CD14-positive monocyte (primary cell): ENCODE data around the gene MBD5. TPM values are rescaled to one million over a fixed set of nuclear protein-coding genes. Genes with fewer than 3 reads are reported as not detected.

Experiments used
- DNase-seq, 3 donors: peaks; one replicate each; pipeline ENCODE4 v3.0.0-alpha.2; 2011 to 2022
- H2AFZ ChIP-seq: 2 replicates; pipeline ENCODE4 v1.6.0; 2012; ENCODE audit warnings: mild to moderate bottlenecking, low read depth, low read length, inconsistent platforms; ENCODE audit not compliant: insufficient read depth, poor library complexity, severe bottlenecking
- H3K27ac ChIP-seq, 2 donors: 1 replicate in 1 of 2; 2 replicates in 1 of 2; pipeline ENCODE4 v1.5.1; 2012 to 2013; ENCODE audit warnings: low read length in 2 of 2, control low read depth in 1 of 2, inconsistent platforms in 1 of 2, low read depth in 1 of 2, mild to moderate bottlenecking in 1 of 2
- H3K27me3 ChIP-seq, 2 donors: one replicate each; pipeline versions ENCODE4 v1.6.0 to v1.6.1; 2011 to 2013; ENCODE audit warnings: low read length in 2 of 2; ENCODE audit not compliant: control insufficient read depth in 2 of 2, insufficient read depth in 2 of 2
- H3K36me3 ChIP-seq, 2 donors: replicated peaks in 1 of 2; 1 replicate in 1 of 2; 2 replicates in 1 of 2; pipeline versions ENCODE4 v1.5.1 to v1.6.1; 2012 to 2013; ENCODE audit warnings: low read length in 2 of 2, control low read depth in 1 of 2, inconsistent platforms in 1 of 2, mild to moderate bottlenecking in 1 of 2; ENCODE audit not compliant: insufficient read depth in 2 of 2, control insufficient read depth in 1 of 2
- H3K4me1 ChIP-seq, 2 donors: 1 replicate in 1 of 2; 2 replicates in 1 of 2; pipeline versions ENCODE4 v1.5.1 to v1.6.1; 2012 to 2013; ENCODE audit warnings: low read length in 2 of 2, control low read depth in 1 of 2, inconsistent platforms in 1 of 2, mild to moderate bottlenecking in 1 of 2, moderate library complexity in 1 of 2; ENCODE audit not compliant: insufficient read depth in 2 of 2, control insufficient read depth in 1 of 2
- H3K4me2 ChIP-seq: replicated peaks from 2 replicates; pipeline ENCODE3; 2012; ENCODE audit warnings: low read length, moderate library complexity, mild to moderate bottlenecking; ENCODE audit not compliant: poor library complexity, severe bottlenecking; ENCODE audit errors: extremely low read depth
- H3K4me3 ChIP-seq, 3 experiments: fragments of 200-600 bp in 1 of 3; sonication (generic) in 1 of 3; replicated peaks in 1 of 3; 1 replicate in 2 of 3; 2 replicates in 1 of 3; pipeline ENCODE4 v1.5.1; 2011 to 2013; ENCODE audit warnings: low read length in 3 of 3, mild to moderate bottlenecking in 3 of 3, control low read depth in 2 of 3, low read depth in 2 of 3, inconsistent platforms in 1 of 3, moderate library complexity in 1 of 3
- H3K79me2 ChIP-seq: 2 replicates; pipeline ENCODE4 v1.6.0; 2012; ENCODE audit warnings: mild to moderate bottlenecking, control low read depth, inconsistent platforms, low read length, moderate library complexity; ENCODE audit not compliant: insufficient read depth
- H3K9ac ChIP-seq: 2 replicates; pipeline ENCODE4 v1.6.0; 2017; ENCODE audit warnings: low read length, mild to moderate bottlenecking; ENCODE audit not compliant: insufficient read depth, poor library complexity, severe bottlenecking
- H3K9me3 ChIP-seq, 2 donors: replicated peaks in 1 of 2; 1 replicate in 1 of 2; 2 replicates in 1 of 2; pipeline versions ENCODE4 v1.5.1 to v1.6.1; 2012 to 2013; ENCODE audit warnings: low read length in 2 of 2, control low read depth in 1 of 2; ENCODE audit not compliant: control insufficient read depth in 1 of 2, insufficient read depth in 1 of 2
- H4K20me1 ChIP-seq: 2 replicates; pipeline ENCODE4 v1.6.0; 2012; ENCODE audit warnings: mild to moderate bottlenecking, low read length, control low read depth, moderate library complexity; ENCODE audit not compliant: insufficient read depth
- H3K27ac Mint-ChIP-seq, 7 donors: one replicate each; pipeline ENCODE4 v1.8.0; 2020; ENCODE audit warnings: mild to moderate bottlenecking in 7 of 7, mixed read lengths in 7 of 7, moderate library complexity in 6 of 7, inconsistent platforms in 2 of 7
- H3K27me3 Mint-ChIP-seq, 3 donors: one replicate each; pipeline ENCODE4 v1.8.0; 2021 to 2022; ENCODE audit warnings: low read depth in 3 of 3, mild to moderate bottlenecking in 3 of 3, mixed read lengths in 3 of 3, moderate library complexity in 3 of 3, inconsistent platforms in 1 of 3
- H3K36me3 Mint-ChIP-seq, 2 donors: one replicate each; pipeline ENCODE4 v1.8.0; 2020; ENCODE audit warnings: mixed read lengths in 2 of 2, inconsistent platforms in 1 of 2, mild to moderate bottlenecking in 1 of 2
- H3K4me1 Mint-ChIP-seq: one replicate; pipeline ENCODE4 v1.8.0; 2020; ENCODE audit warnings: mild to moderate bottlenecking, mixed read lengths
- H3K4me3 Mint-ChIP-seq, 2 donors: one replicate each; pipeline ENCODE4 v1.8.0; 2020; ENCODE audit warnings: mild to moderate bottlenecking in 2 of 2, mixed read lengths in 2 of 2, moderate library complexity in 1 of 2
- H3K9me3 Mint-ChIP-seq, 7 donors: one replicate each; pipeline ENCODE4 v1.8.0; 2020 to 2022; ENCODE audit warnings: mixed read lengths in 7 of 7, mild to moderate bottlenecking in 6 of 7, moderate library complexity in 6 of 7, inconsistent platforms in 2 of 7
- CTCF ChIP-seq: fragments of 200-600 bp; IDR thresholded peaks from one replicate; pipeline ENCODE4 v1.8.0; 2022; ENCODE audit warnings: antibody characterized with exemption, mild to moderate bottlenecking
- WGBS: methylation state at CpG from one replicate; pipeline ENCODE4 v1.1.5; 2013; ENCODE audit warnings: missing lambda C conversion rate; ENCODE audit not compliant: insufficient coverage; 5-methylcytosine and 5-hydroxymethylcytosine counted together
- intact Hi-C, 2 donors: fragments of 100-400 bp; cut with micrococcal nuclease; formaldehyde crosslinking; loops; one replicate each; pipeline versions ENCODE4 v1.15.0 to v1.15.1; 2023
- polyA plus RNA-seq, 3 donors: library from polyadenylated mRNA; depleted of rRNA in 1 of 3; unstranded in 2 of 3; stranded (reverse) in 1 of 3; fragments of 300-500 nt in 2 of 3; fragments of >200 nt in 1 of 3; fragmentation: Illumina TruSeq in 2 of 3; gene quantifications; 1 replicate in 2 of 3; 2 replicates in 1 of 3; pipeline ENCODE4 v1.2.3, GENCODE V29; 2012 to 2021

MBD5 gene
- polyA plus RNA-seq, 3 donors, result 2.3 to 5.7 (median 3.5) TPM

- TF ChIP-seq CTCF, result no peak
- no peak for DNase-seq
- no peaks in the 10 kb centered on the region for H3K79me2 ChIP-seq
- no peak overlapping the region for H3K4me2 ChIP-seq
- no peak overlapping the region for H3K9ac ChIP-seq
- no peak overlapping the region for H2AFZ ChIP-seq
- H3K9me3 Mint-ChIP-seq, result no peaks in the 10 kb centered on the region
- 77% methylated on average over 7 of the region's 8 CpGs for WGBS
- no peak overlapping the region for H3K27ac Mint-ChIP-seq
- H3K27ac ChIP-seq, result no peak overlapping the region
- peaks cover 7% of the 10 kb centered on the region for H3K4me1 Mint-ChIP-seq
- no peak overlapping the region for H3K4me3 ChIP-seq
- H3K4me1 ChIP-seq, result peaks cover 6% of the 10 kb centered on the region in 2 donors
- no peak overlapping the region for H3K4me3 Mint-ChIP-seq
- no peaks in the 10 kb centered on the region for H4K20me1 ChIP-seq
- intact Hi-C loops, result no loop called here
- no peaks in the 10 kb centered on the region for H3K36me3 Mint-ChIP-seq
- H3K27me3 Mint-ChIP-seq, result peaks cover 1 to 7% (median 1%) of the 10 kb centered on the region in 3 donors
- H3K9me3 ChIP-seq, result no peaks in the 10 kb centered on the region
- no peaks in the 10 kb centered on the region for H3K36me3 ChIP-seq
- H3K27me3 ChIP-seq, result no peaks in the 10 kb centered on the region
Measured at GRCh38 chr2:148529745-148530144, 508.9 kb downstream of the MBD5 start.

DNA sequence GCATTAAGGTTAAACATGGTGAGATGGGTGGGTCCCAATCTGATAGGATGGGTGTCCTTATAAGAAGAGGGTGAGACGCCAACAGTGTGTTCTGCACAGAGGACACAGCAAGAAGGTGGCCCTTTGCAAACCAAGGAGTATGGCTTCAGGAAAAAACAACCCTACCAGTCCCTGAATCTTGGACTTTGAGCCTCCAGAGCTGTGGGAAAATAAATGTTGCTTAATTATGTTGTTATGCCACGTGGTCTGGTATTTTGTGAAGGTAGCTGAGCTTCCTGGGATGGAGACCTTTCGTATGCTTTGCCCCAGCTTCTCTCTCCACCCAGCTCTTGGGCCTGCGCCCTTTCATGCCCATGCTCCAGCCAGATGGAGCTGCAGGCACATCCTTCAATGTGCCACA lies 509.5 kb downstream of the MBD5 start:
- no peak overlapping the region for H3K4me2 ChIP-seq
- no peaks in the 10 kb centered on the region for H3K9me3 ChIP-seq
- Mint-ChIP-seq H3K27ac (no peak overlapping the region), H3K4me3 (no peak overlapping the region), H3K36me3 (no peaks in the 10 kb centered on the region), H3K9me3 (no peaks in the 10 kb centered on the region), H3K27me3 (peaks cover 1 to 6% (median 1%) of the 10 kb centered on the region in 3 donors), H3K4me1 (peaks cover 13% of the 10 kb centered on the region)
- no peak for TF ChIP-seq CTCF
- H3K36me3 ChIP-seq, result no peaks in the 10 kb centered on the region
- H3K27me3 ChIP-seq, result no peaks in the 10 kb centered on the region
- H3K27ac ChIP-seq, result no peak overlapping the region
- H3K9ac ChIP-seq, result no peak overlapping the region
- no peaks in the 10 kb centered on the region for H4K20me1 ChIP-seq
- no peak overlapping the region for H3K4me3 ChIP-seq
- peaks cover 11 to 12% of the 10 kb centered on the region in 2 donors for H3K4me1 ChIP-seq
- H2AFZ ChIP-seq, result no peak overlapping the region
- DNase-seq, result no peak
- 95% methylated on average over 3 of the region's 4 CpGs for WGBS
- intact Hi-C loops, result no loop called here
- H3K79me2 ChIP-seq, result no peaks in the 10 kb centered on the region
